Panc1 (cell line): ENCODE results near the gene TMEM127. TPM values are rescaled to one million over a fixed set of nuclear protein-coding genes. Genes with fewer than 3 reads are reported as not detected.

Experiments used
- ATAC-seq: fragments of 200-7000 bp; cut with Tn5 transposase; 2 replicates; pipeline ENCODE4 v1.9.1; 2020; ENCODE audit warnings: mild to moderate bottlenecking, moderate library complexity
- BruUV-seq: library from RNA; stranded (reverse); fragments of 400-500 nt; replicated peaks from 2 replicates; lab custom pipeline; 2021; lab: Mats Ljungman, UMichigan
- CTCF ChIA-PET: fragments of 300-600 bp; sonication (Branson Sonifier 250); formaldehyde crosslinking; loops from one replicate; lab custom pipeline; 2022; ENCODE audit warnings: antibody characterized with exemption; lab: Charles Lee
- POLR2A ChIA-PET: fragments of 300-600 bp; sonication (Branson Sonifier 250); formaldehyde crosslinking; loops from one replicate; lab custom pipeline; 2022; ENCODE audit warnings: antibody characterized with exemption; lab: Charles Lee
- DNase-seq: peaks from one replicate; pipeline ENCODE4 v3.0.0-alpha.2; 2010; ENCODE audit warnings: low read depth, low spot score
- H3K27ac ChIP-seq: 2 replicates; pipeline ENCODE4 v1.5.1; 2011; ENCODE audit warnings: mild to moderate bottlenecking, low read length, inconsistent platforms
- H3K27me3 ChIP-seq: fragments of 200-500 bp; sonication (Bioruptor generic); 2 replicates; pipeline ENCODE4 v1.6.0; 2014; ENCODE audit warnings: low read length, inconsistent platforms; ENCODE audit not compliant: control insufficient read depth, insufficient read depth
- H3K36me3 ChIP-seq: fragments of 200-500 bp; sonication (Bioruptor generic); 2 replicates; pipeline ENCODE4 v1.5.1; 2014; ENCODE audit warnings: inconsistent platforms, mild to moderate bottlenecking, low read length, moderate library complexity; ENCODE audit not compliant: control insufficient read depth, insufficient read depth
- H3K4me1 ChIP-seq: 2 replicates; pipeline ENCODE4 v1.5.1; 2011; ENCODE audit warnings: inconsistent platforms, mild to moderate bottlenecking, low read length, moderate library complexity; ENCODE audit not compliant: control insufficient read depth, insufficient read depth
- H3K4me3 ChIP-seq, 2 experiments: 2 replicates each; pipeline ENCODE4 v1.5.1; 2011 to 2012; ENCODE audit warnings: low read depth in 2 of 2, low read length in 2 of 2, mild to moderate bottlenecking in 2 of 2, inconsistent platforms in 1 of 2, moderate library complexity in 1 of 2
- H3K9me3 ChIP-seq: fragments of 200-500 bp; sonication (Bioruptor generic); 2 replicates; pipeline ENCODE4 v1.5.1; 2014; ENCODE audit warnings: low read depth, mild to moderate bottlenecking, inconsistent platforms, low read length, moderate library complexity; ENCODE audit not compliant: control insufficient read depth, insufficient read depth
- CTCF ChIP-seq: fragments of 450-650 bp; IDR thresholded peaks from 2 replicates; pipeline ENCODE4 v1.5.1; 2017; ENCODE audit warnings: mild to moderate bottlenecking
- POLR2AphosphoS5 ChIP-seq: IDR thresholded peaks from 2 replicates; pipeline ENCODE4 v1.6.1; 2012; ENCODE audit warnings: mild to moderate bottlenecking, low read depth, low read length, moderate library complexity
- SIN3A ChIP-seq: IDR thresholded peaks from 2 replicates; pipeline ENCODE4 v1.6.1; 2012; ENCODE audit warnings: low read depth, mild to moderate bottlenecking, low read length, moderate library complexity, borderline replicate concordance; ENCODE audit not compliant: insufficient read depth
- TCF7L2 ChIP-seq: IDR thresholded peaks from 2 replicates; pipeline ENCODE4 v1.6.1; 2011; ENCODE audit warnings: mild to moderate bottlenecking, low read depth, low read length, inconsistent platforms
- in situ Hi-C: cut with HindIII; loops from 2 replicates; pipeline ENCODE4 v1.10.0; 2016; ENCODE audit warnings: low sequenced_read_pairs, low pct_unique_long_range_greater_than_20kb
- intact Hi-C: fragments of 100-400 bp; cut with micrococcal nuclease; formaldehyde crosslinking; loops from one replicate; pipeline ENCODE4 v1.10.0; 2022; ENCODE audit not compliant: unreplicated experiment
- total RNA-seq: library from RNA; stranded (reverse); gene quantifications from one replicate; pipeline ENCODE4 v1.2.1, GENCODE V29; 2021; ENCODE audit not compliant: unreplicated experiment
- TF ChIP-seq, protein P1 (sequence below), 2 experiments: IDR thresholded peaks; 2 replicates each; pipeline ENCODE4 v1.6.1; 2011 to 2012; ENCODE audit warnings: low read depth in 2 of 2, control low read depth in 1 of 2, low read length in 1 of 2, mild to moderate bottlenecking in 1 of 2, moderate library complexity in 1 of 2; ENCODE audit not compliant: insufficient read depth in 1 of 2

TMEM127 gene
- total RNA-seq, 1 experiment from 2014 or later, result 63.1 TPM

DNA sequence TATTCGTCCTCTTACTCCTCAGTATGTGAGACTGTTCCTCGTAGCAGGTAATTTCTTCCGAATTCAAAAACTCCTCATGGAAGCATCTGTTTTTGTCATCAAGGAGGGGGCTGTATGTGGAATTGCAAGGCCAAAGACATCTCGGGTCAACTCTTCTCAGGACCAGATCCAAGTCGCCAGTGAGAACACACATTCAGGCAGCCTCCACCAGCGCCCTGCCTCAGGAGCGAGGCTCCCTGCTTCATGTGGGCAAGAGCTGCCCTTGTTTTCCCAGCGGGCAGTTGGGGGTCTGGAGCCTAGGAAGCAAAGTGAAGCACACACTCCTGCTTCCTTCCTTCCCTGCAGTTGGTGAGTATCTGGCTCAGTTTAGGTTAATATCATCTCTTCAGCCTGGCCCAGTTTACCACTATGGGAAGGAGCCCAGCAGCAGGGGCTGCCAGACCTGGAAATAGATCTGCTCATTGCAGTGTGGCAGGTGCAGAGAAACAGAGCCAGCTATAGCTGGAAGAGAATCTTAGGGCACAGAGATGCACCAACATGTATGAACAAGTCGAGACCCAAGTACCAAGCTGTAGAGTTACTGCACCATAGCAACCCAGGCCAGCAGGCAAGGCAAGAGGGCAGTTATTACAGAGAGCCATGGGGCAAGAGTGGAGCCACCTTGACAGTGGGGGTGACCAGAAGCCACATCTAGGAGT, 25.3 kb downstream of the TMEM127 start:
- BruUV-seq, result no TSS peak
- TF ChIP-seq POLR2AphosphoS5 (no peak), SIN3A (no peak), CTCF (no peak), TCF7L2 (no peak)
- TF ChIP-seq, protein P1, sequence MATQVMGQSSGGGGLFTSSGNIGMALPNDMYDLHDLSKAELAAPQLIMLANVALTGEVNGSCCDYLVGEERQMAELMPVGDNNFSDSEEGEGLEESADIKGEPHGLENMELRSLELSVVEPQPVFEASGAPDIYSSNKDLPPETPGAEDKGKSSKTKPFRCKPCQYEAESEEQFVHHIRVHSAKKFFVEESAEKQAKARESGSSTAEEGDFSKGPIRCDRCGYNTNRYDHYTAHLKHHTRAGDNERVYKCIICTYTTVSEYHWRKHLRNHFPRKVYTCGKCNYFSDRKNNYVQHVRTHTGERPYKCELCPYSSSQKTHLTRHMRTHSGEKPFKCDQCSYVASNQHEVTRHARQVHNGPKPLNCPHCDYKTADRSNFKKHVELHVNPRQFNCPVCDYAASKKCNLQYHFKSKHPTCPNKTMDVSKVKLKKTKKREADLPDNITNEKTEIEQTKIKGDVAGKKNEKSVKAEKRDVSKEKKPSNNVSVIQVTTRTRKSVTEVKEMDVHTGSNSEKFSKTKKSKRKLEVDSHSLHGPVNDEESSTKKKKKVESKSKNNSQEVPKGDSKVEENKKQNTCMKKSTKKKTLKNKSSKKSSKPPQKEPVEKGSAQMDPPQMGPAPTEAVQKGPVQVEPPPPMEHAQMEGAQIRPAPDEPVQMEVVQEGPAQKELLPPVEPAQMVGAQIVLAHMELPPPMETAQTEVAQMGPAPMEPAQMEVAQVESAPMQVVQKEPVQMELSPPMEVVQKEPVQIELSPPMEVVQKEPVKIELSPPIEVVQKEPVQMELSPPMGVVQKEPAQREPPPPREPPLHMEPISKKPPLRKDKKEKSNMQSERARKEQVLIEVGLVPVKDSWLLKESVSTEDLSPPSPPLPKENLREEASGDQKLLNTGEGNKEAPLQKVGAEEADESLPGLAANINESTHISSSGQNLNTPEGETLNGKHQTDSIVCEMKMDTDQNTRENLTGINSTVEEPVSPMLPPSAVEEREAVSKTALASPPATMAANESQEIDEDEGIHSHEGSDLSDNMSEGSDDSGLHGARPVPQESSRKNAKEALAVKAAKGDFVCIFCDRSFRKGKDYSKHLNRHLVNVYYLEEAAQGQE (IDR thresholded peaks at IDR 0.05; ENCODE audit: insufficient read depth in 1 of 2, low read depth in 2 of 2, low read length in 1 of 2), result no peak
- Histone ChIP-seq H3K27ac (no peak overlapping the region), H3K36me3 (no peaks in the 10 kb centered on the region), H3K4me3 (no peak overlapping the region), H3K4me1 (no peaks in the 10 kb centered on the region), H3K9me3 (no peaks in the 10 kb centered on the region), H3K27me3 (no peaks in the 10 kb centered on the region)
- POLR2A ChIA-PET, result interaction anchor here (0.5 kb wide), 1 partner anchor 23 kb away, joined by 5 read pairs; no protein-coding TSS in a partner anchor
- DNase-seq (no peak), ATAC-seq (no peak)
- in situ Hi-C loops (no loop called here), intact Hi-C loops (no loop called here)
- CTCF ChIA-PET, result no interaction called here

- BruUV-seq, result no TSS peak
- Histone ChIP-seq H3K36me3 (no peaks in the 10 kb centered on the region), H3K27me3 (no peaks in the 10 kb centered on the region), H3K9me3 (no peaks in the 10 kb centered on the region), H3K4me3 (no peak overlapping the region), H3K4me1 (no peaks in the 10 kb centered on the region), H3K27ac (no peak overlapping the region)
- intact Hi-C loops, result no loop called here
- ChIA-PET POLR2A (interaction anchor here (0.5 kb wide), 1 partner anchor 23 kb away, joined by 5 read pairs; no protein-coding TSS in a partner anchor), CTCF (no interaction called here)
- TF ChIP-seq TCF7L2, result no peak
- ATAC-seq (no peak), DNase-seq (no peak)
- in situ Hi-C loops, result no loop called here
Measured at GRCh38 chr2:96239745-96240264, 26.0 kb downstream of the TMEM127 start.

DNA sequence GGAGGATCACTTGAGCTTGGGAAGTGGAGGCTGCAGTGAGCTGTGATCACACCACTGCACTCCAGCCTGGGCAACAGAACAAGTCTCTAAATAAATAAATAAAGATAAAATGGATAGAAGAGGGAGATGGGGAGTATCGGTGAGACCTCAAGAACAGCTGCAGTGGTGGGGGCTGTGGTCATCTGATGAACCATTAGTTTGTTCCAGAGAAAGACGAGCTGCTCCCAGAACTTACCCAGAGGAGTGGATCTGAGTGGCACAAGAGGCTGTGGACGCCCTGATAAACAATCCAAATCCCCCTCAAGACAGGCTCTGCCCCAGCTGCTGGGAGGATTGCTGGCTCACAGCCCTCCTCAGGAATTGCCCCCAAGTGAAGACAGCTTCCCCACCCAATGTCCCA, 26.7 kb downstream of the TMEM127 start:
- no peak for DNase-seq
- TF ChIP-seq, protein P1 (IDR thresholded peaks at IDR 0.05; ENCODE audit: insufficient read depth in 1 of 2, low read depth in 2 of 2, low read length in 1 of 2), result no peak
- TF ChIP-seq POLR2AphosphoS5 (no peak), CTCF (no peak), SIN3A (no peak), TCF7L2 (no peak)
- H3K4me1 ChIP-seq, result no peaks in the 10 kb centered on the region
- no peak for ATAC-seq
- no peaks in the 10 kb centered on the region for H3K27me3 ChIP-seq
- no peaks in the 10 kb centered on the region for H3K9me3 ChIP-seq
- in situ Hi-C loops, result no loop called here
- POLR2A ChIA-PET, result no interaction called here
- H3K27ac ChIP-seq, result no peak overlapping the region
- intact Hi-C loops, result no loop called here
- BruUV-seq, result no TSS peak
- CTCF ChIA-PET, result no interaction called here
- no peak overlapping the region for H3K4me3 ChIP-seq
- no peaks in the 10 kb centered on the region for H3K36me3 ChIP-seq
